BJ (cell line): ENCODE data around the gene SIRPA. TPM values are rescaled to one million over a fixed set of nuclear protein-coding genes. Genes with fewer than 3 reads are reported as not detected.

Source experiments
- CTCF ChIA-PET: fragments of 350-600 bp; formaldehyde crosslinking; extraction: SDS; loops from one replicate; lab custom pipeline; 2021; ENCODE audit warnings: antibody characterized with exemption, inconsistent platforms; lab: Yijun Ruan, JAX
- POLR2A ChIA-PET: fragments of 300-600 bp; sonication (Branson Sonifier 250); formaldehyde crosslinking; extraction: SDS; loops from one replicate; lab custom pipeline; 2021; ENCODE audit warnings: antibody characterized with exemption; lab: Charles Lee
- DNase-seq: peaks from one replicate; pipeline ENCODE4 v3.0.0-alpha.2; 2011; ENCODE audit warnings: low read depth
- H3K27me3 ChIP-seq: 2 replicates; pipeline ENCODE4 v1.6.0; 2011; ENCODE audit warnings: low read length; ENCODE audit not compliant: control insufficient read depth, insufficient read depth
- H3K36me3 ChIP-seq: 2 replicates; pipeline ENCODE4 v1.5.1; 2011; ENCODE audit warnings: low read length; ENCODE audit not compliant: control insufficient read depth, insufficient read depth
- H3K4me3 ChIP-seq: 2 replicates; pipeline ENCODE4 v1.5.1; 2011; ENCODE audit warnings: low read depth, mild to moderate bottlenecking, control low read depth, low read length
- CTCF ChIP-seq: IDR thresholded peaks from 2 replicates; pipeline ENCODE4 v1.5.1; 2011; ENCODE audit warnings: low read depth, mild to moderate bottlenecking, control low read depth, inconsistent platforms, low read length, moderate library complexity; ENCODE audit not compliant: insufficient read depth
- polyA plus RNA-seq: library from polyadenylated mRNA; depleted of rRNA; stranded (reverse); fragments of >200 nt; gene quantifications from 2 replicates; pipeline ENCODE4 v1.2.3, GENCODE V29; 2011

Gene SIRPA
- polyA plus RNA-seq, 1 experiment: 34.1 TPM

GRCh38 chr20:1958426-1958825 is 63.2 kb downstream of the SIRPA start:
- no peak for TF ChIP-seq CTCF
- ChIA-PET POLR2A (no interaction called here), CTCF (interaction anchor here (0.7 to 1.0 kb wide), 2 partner anchors 154 to 189 kb away, joined by 3 read pairs; no protein-coding TSS in a partner anchor)
- Histone ChIP-seq H3K27me3 (peaks cover 15% of the 10 kb centered on the region), H3K36me3 (no peaks in the 10 kb centered on the region), H3K4me3 (no peak overlapping the region)
- no peak for DNase-seq

- TF ChIP-seq CTCF: no peak
- ChIA-PET CTCF (interaction anchor here (0.7 kb wide), 1 partner anchor 13 kb away, joined by 4 read pairs; no protein-coding TSS in a partner anchor), POLR2A (no interaction called here)
- Histone ChIP-seq H3K27me3 (peaks cover 15% of the 10 kb centered on the region), H3K36me3 (no peaks in the 10 kb centered on the region), H3K4me3 (no peak overlapping the region)
- DNase-seq: no peak
These were observed 63.9 kb downstream of the SIRPA start for GRCh38 chr20:1959156-1959555.

GRCh38 chr20:1961374-1961773 is 66.2 kb downstream of the SIRPA start:
- Histone ChIP-seq H3K27me3 (peaks cover 12% of the 10 kb centered on the region), H3K36me3 (no peaks in the 10 kb centered on the region), H3K4me3 (no peak overlapping the region)
- ChIA-PET CTCF (interaction anchor here (0.7 to 1.0 kb wide), 3 partner anchors 11 to 211 kb away, joined by 3 to 4 read pairs (median 3); no protein-coding TSS in a partner anchor), POLR2A (interaction anchor here (0.5 kb wide), 1 partner anchor 14 kb away, joined by 4 read pairs; no protein-coding TSS in a partner anchor)
- no peak for DNase-seq
- no peak for TF ChIP-seq CTCF

GRCh38 chr20:1964061-1964460 is 68.9 kb downstream of the SIRPA start:
- no peak for TF ChIP-seq CTCF
- no peak for DNase-seq
- H3K4me3 ChIP-seq: no peak overlapping the region
- no peaks in the 10 kb centered on the region for H3K36me3 ChIP-seq
- ChIA-PET CTCF (interaction anchor here (1.3 to 3.0 kb wide), 5 partner anchors 12 to 208 kb away, joined by 4 to 19 read pairs (median 7); no protein-coding TSS in a partner anchor), POLR2A (no interaction called here)
- H3K27me3 ChIP-seq: peaks cover 20% of the 10 kb centered on the region

GRCh38 chr20:1964659-1965405 is 69.6 kb downstream of the SIRPA start:
- CTCF ChIA-PET: interaction anchor here (0.6 to 3.0 kb wide), 37 partner anchors 9 to 243 kb away, joined by 3 to 103 read pairs (median 4); no protein-coding TSS in a partner anchor
- peaks cover 23% of the 10 kb centered on the region for H3K27me3 ChIP-seq
- H3K4me3 ChIP-seq: no peak overlapping the region
- no peaks in the 10 kb centered on the region for H3K36me3 ChIP-seq
- POLR2A ChIA-PET: no interaction called here
- DNase-seq: no peak
- TF ChIP-seq CTCF: no peak; the same call in 1 of the 2 replicates
